PC-9 (cell line): ENCODE results near the gene ZNF71. TPM values are rescaled to one million over a fixed set of nuclear protein-coding genes. Genes with fewer than 3 reads are reported as not detected.

Source experiments
- BruUV-seq: library from RNA; stranded (reverse); fragments of 400-500 nt; replicated peaks from 2 replicates; lab custom pipeline; 2021; lab: Mats Ljungman, UMichigan
- CTCF ChIA-PET: fragments of 300-600 bp; sonication (Branson Sonifier 250); formaldehyde crosslinking; loops from one replicate; lab custom pipeline; 2022; ENCODE audit warnings: antibody characterized with exemption; lab: Charles Lee
- POLR2A ChIA-PET: fragments of 300-600 bp; sonication (Branson Sonifier 250); formaldehyde crosslinking; loops from one replicate; lab custom pipeline; 2022; ENCODE audit warnings: antibody characterized with exemption; ENCODE audit not compliant: unreplicated experiment; lab: Charles Lee
- DNase-seq, 2 experiments: peaks; one replicate each; pipeline versions ENCODE4 v3.0.0 to v3.0.0-alpha.2; 2015 to 2022; ENCODE audit warnings: mixed read lengths in 1 of 2
- H2AFZ ChIP-seq: fragments of 200-600 bp; sonication (generic); 2 replicates; pipeline ENCODE4 v1.8.1; 2017; ENCODE audit warnings: antibody characterized with exemption
- H3F3A ChIP-seq: fragments of 200-600 bp; sonication (generic); 2 replicates; pipeline ENCODE4 v1.8.1; 2017; ENCODE audit warnings: antibody characterized with exemption, mild to moderate bottlenecking, low read depth; ENCODE audit not compliant: insufficient read depth
- H3K27ac ChIP-seq: fragments of 200-600 bp; sonication (generic); 2 replicates; pipeline ENCODE4 v1.6.1; 2016; ENCODE audit warnings: mixed run types
- H3K27me3 ChIP-seq: fragments of 200-600 bp; sonication (generic); 2 replicates; pipeline ENCODE4 v1.6.1; 2016; ENCODE audit warnings: low read depth, mixed run types; ENCODE audit not compliant: insufficient read depth
- H3K36me3 ChIP-seq: fragments of 200-600 bp; sonication (generic); 2 replicates; pipeline ENCODE4 v1.6.1; 2016; ENCODE audit warnings: low read depth, mixed run types
- H3K4me1 ChIP-seq: fragments of 200-600 bp; sonication (generic); replicated peaks from 2 replicates; pipeline ENCODE4 v1.6.1; 2016; ENCODE audit warnings: mixed run types; ENCODE audit not compliant: insufficient read depth
- H3K4me2 ChIP-seq: fragments of 200-600 bp; sonication (generic); 2 replicates; pipeline ENCODE4 v1.6.1; 2017; ENCODE audit warnings: mixed run types
- H3K4me3 ChIP-seq: fragments of 200-600 bp; sonication (generic); 2 replicates; pipeline ENCODE4 v1.6.1; 2016; ENCODE audit warnings: mixed run types
- H3K79me2 ChIP-seq: fragments of 200-600 bp; sonication (generic); 2 replicates; pipeline ENCODE4 v1.6.1; 2017; ENCODE audit warnings: low read depth, mixed run types
- H3K9me2 ChIP-seq: fragments of 200-600 bp; sonication (generic); 2 replicates; pipeline ENCODE4 v1.8.1; 2017; ENCODE audit warnings: mild to moderate bottlenecking; ENCODE audit not compliant: insufficient read depth
- H3K9me3 ChIP-seq: fragments of 200-600 bp; sonication (generic); 2 replicates; pipeline ENCODE4 v1.8.1; 2016; ENCODE audit warnings: low read depth; ENCODE audit not compliant: insufficient read depth
- H4K20me1 ChIP-seq: fragments of 200-600 bp; sonication (generic); 2 replicates; pipeline ENCODE4 v1.8.1; 2017; ENCODE audit not compliant: insufficient read depth
- EZH2 ChIP-seq: fragments of 200-600 bp; sonication (generic); IDR thresholded peaks from 2 replicates; pipeline ENCODE4 v1.8.0; 2017; ENCODE audit warnings: antibody characterized with exemption, low read depth
- intact Hi-C: fragments of 100-400 bp; cut with micrococcal nuclease; formaldehyde crosslinking; loops from one replicate; pipeline ENCODE4 v1.10.0; 2022; ENCODE audit not compliant: unreplicated experiment
- total RNA-seq: library from RNA; stranded (reverse); gene quantifications from 2 replicates; pipeline ENCODE4 v1.2.3, GENCODE V29; 2021
- TF ChIP-seq, protein P1 (sequence below): fragments of 200-600 bp; sonication (generic); conservative IDR thresholded peaks from 2 replicates; pipeline ENCODE4 v1.6.1; 2017; ENCODE audit warnings: mixed run types, antibody characterized with exemption, mild to moderate bottlenecking, moderate library complexity

Gene ZNF71
- total RNA-seq, 1 experiment from 2014 or later, result 7.2 TPM

DNA sequence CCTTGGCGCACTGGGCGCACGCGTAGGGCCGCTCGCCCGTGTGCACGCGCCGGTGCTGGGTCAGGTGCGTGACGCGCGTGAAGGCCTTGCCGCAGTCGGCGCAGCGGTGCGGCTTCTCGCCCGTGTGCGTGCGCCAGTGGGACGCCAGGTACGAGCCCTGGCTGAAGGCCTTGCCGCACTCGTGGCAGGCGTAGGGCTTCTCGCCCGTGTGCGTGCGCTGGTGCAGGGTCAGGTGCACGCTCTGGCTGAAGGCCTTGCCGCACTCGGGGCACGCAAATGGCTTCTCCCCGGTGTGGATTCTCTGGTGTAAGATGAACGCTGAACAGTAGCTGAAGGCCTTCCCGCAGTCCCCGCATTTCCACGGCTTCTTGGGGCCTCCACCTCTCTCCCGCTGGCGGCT lies 69.4 kb downstream of the ZNF71 start:
- no peaks in the 10 kb centered on the region for H3F3A ChIP-seq
- intact Hi-C loops, result no loop called here
- H4K20me1 ChIP-seq, result no peaks in the 10 kb centered on the region
- no peaks in the 10 kb centered on the region for H3K36me3 ChIP-seq
- H3K4me2 ChIP-seq, result no peak overlapping the region
- no peak overlapping the region for H3K4me3 ChIP-seq
- no peak for DNase-seq
- no peak overlapping the region for H3K27ac ChIP-seq
- ChIA-PET CTCF (no interaction called here), POLR2A (no interaction called here)
- no peak for TF ChIP-seq EZH2
- TF ChIP-seq, protein P1, sequence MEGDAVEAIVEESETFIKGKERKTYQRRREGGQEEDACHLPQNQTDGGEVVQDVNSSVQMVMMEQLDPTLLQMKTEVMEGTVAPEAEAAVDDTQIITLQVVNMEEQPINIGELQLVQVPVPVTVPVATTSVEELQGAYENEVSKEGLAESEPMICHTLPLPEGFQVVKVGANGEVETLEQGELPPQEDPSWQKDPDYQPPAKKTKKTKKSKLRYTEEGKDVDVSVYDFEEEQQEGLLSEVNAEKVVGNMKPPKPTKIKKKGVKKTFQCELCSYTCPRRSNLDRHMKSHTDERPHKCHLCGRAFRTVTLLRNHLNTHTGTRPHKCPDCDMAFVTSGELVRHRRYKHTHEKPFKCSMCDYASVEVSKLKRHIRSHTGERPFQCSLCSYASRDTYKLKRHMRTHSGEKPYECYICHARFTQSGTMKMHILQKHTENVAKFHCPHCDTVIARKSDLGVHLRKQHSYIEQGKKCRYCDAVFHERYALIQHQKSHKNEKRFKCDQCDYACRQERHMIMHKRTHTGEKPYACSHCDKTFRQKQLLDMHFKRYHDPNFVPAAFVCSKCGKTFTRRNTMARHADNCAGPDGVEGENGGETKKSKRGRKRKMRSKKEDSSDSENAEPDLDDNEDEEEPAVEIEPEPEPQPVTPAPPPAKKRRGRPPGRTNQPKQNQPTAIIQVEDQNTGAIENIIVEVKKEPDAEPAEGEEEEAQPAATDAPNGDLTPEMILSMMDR, result no peak
- no peaks in the 10 kb centered on the region for H3K4me1 ChIP-seq
- no peaks in the 10 kb centered on the region for H3K9me3 ChIP-seq
- H3K9me2 ChIP-seq, result no peaks in the 10 kb centered on the region
- no peak overlapping the region for H2AFZ ChIP-seq
- no peaks in the 10 kb centered on the region for H3K79me2 ChIP-seq
- no peaks in the 10 kb centered on the region for H3K27me3 ChIP-seq
- no TSS peak for BruUV-seq

DNA sequence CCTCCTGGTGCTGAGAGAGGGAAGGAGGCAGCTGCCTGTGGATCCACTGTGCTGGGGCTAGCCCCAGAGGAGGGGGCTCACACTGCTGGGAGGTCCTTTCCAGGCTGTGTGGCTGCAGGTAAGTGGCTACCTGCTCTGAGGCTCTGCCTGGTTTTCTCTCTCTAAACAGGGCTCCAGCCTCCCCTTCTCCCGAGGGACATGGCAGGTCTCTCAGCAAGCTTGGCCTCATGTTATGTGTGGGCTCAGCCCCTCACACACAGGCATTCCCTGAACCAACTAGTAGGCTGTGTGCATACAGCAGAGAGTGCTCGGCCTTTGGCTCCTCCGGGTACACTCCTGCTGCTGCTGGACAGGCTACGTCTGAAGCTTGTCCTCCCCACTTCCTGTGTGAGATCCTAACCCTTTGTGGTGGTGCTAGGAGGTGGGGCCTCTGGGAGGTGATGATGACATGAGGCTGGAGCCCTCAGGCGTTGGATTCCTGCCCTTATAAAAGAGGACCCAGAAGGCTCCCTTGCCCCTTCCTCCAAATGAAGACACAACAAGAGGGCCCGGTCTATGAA lies 72.3 kb downstream of the ZNF71 start:
- H3K4me1 ChIP-seq, result no peaks in the 10 kb centered on the region
- H3K4me2 ChIP-seq, result no peak overlapping the region
- no peaks in the 10 kb centered on the region for H3K79me2 ChIP-seq
- no peaks in the 10 kb centered on the region for H3F3A ChIP-seq
- H3K4me3 ChIP-seq, result no peak overlapping the region
- no peaks in the 10 kb centered on the region for H4K20me1 ChIP-seq
- POLR2A ChIA-PET, result interaction anchor here (0.6 kb wide), 1 partner anchor 1249 kb away, joined by 4 read pairs; the partner anchor contains the start of gene ZNF417
- H3K27ac ChIP-seq, result no peak overlapping the region
- CTCF ChIA-PET, result no interaction called here
- DNase-seq, result no peak
- no peaks in the 10 kb centered on the region for H3K9me3 ChIP-seq
- no peaks in the 10 kb centered on the region for H3K9me2 ChIP-seq
- BruUV-seq, result no TSS peak
- intact Hi-C loops, result no loop called here
- no peaks in the 10 kb centered on the region for H3K36me3 ChIP-seq
- TF ChIP-seq, protein P1, result no peak
- TF ChIP-seq EZH2, result no peak
- H2AFZ ChIP-seq, result no peak overlapping the region; the same call in 1 of the 2 replicates
- no peaks in the 10 kb centered on the region; the same call in 1 of the 2 replicates for H3K27me3 ChIP-seq

DNA sequence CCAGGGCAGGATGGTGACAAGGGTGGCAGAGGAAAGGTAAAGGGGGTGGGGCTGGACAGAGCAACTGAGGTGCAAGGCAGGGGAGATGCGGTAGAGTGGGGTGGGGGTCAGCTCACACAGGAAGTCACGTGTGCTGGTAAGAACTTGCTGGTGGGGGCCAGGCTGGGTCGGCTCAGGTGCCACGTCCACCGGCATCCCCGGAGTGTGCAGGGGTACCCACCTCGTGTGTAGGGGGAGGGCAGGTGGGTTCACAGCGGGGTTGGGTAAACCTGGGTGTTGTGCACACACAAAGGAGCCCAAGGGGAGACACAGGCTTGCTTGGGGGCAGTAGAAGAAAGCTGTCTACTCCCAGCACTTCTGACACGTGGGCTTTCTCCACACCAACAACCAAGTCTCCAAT lies 73.6 kb downstream of the ZNF71 start:
- Histone ChIP-seq H4K20me1 (no peaks in the 10 kb centered on the region), H3K4me3 (no peak overlapping the region), H3K27me3 (peaks cover under 1% of the 10 kb centered on the region; the same call in 1 of the 2 replicates), H3K36me3 (no peaks in the 10 kb centered on the region), H3K79me2 (no peaks in the 10 kb centered on the region), H3K27ac (no peak overlapping the region), H3K4me2 (no peak overlapping the region), H2AFZ (no peak overlapping the region), H3F3A (no peaks in the 10 kb centered on the region), H3K9me3 (no peaks in the 10 kb centered on the region), H3K9me2 (no peaks in the 10 kb centered on the region), H3K4me1 (no peaks in the 10 kb centered on the region)
- ChIA-PET CTCF (no interaction called here), POLR2A (no interaction called here)
- intact Hi-C loops, result no loop called here
- BruUV-seq, result no TSS peak
- TF ChIP-seq EZH2, result no peak
- TF ChIP-seq, protein P1, result no peak
- DNase-seq, result no peak
